Esophagus muscularis mucosa (tissue), 4 donors: Measurements from ENCODE around the gene ODF2. TPM values are rescaled to one million over a fixed set of nuclear protein-coding genes. Genes with fewer than 3 reads are reported as not detected.
"Not testable (repeated sequence)": the region's sequence is repeated elsewhere in the genome, so short reads cannot be mapped to it uniquely, and the experiment has no call there.

Source experiments
- DNase-seq: peaks from one replicate; pipeline ENCODE4 v3.0.0-alpha.2; 2017; ENCODE audit errors: extremely low spot score
- H3K27ac ChIP-seq, 4 donors: fragments of 200-600 bp; sonication (generic); replicated peaks in 1 of 4; 1 replicate in 3 of 4; 2 replicates in 1 of 4; pipeline ENCODE4 v1.5.1; 2016 to 2019; ENCODE audit warnings: mild to moderate bottlenecking in 1 of 4
- H3K27me3 ChIP-seq, 4 donors: fragments of 200-600 bp; sonication (generic); one replicate each; pipeline versions ENCODE4 v1.5.1 to v1.6.0; 2016 to 2019
- H3K36me3 ChIP-seq, 4 donors: fragments of 200-600 bp; sonication (generic); one replicate each; pipeline ENCODE4 v1.5.1; 2016 to 2019
- H3K4me1 ChIP-seq, 4 donors: fragments of 200-600 bp; sonication (generic); one replicate each; pipeline ENCODE4 v1.5.1; 2016 to 2019
- H3K4me3 ChIP-seq, 4 donors: fragments of 200-600 bp; sonication (generic); 1 replicate in 2 of 4; 2 replicates in 2 of 4; pipeline ENCODE4 v1.5.1; 2016 to 2019; ENCODE audit warnings: mild to moderate bottlenecking in 4 of 4, moderate library complexity in 1 of 4
- H3K9me3 ChIP-seq, 4 donors: fragments of 200-600 bp; sonication (generic); 1 replicate in 3 of 4; 2 replicates in 1 of 4; pipeline ENCODE4 v1.5.1; 2016 to 2019
- CTCF ChIP-seq, 3 experiments: fragments of 200-600 bp in 2 of 3; fragments of 450-650 bp in 1 of 3; sonication (generic) in 2 of 3; IDR thresholded peaks; one replicate each; pipeline ENCODE4 v1.5.1; 2017 to 2019; ENCODE audit warnings: antibody characterized with exemption in 3 of 3, mild to moderate bottlenecking in 2 of 3, moderate library complexity in 1 of 3
- EP300 ChIP-seq: sonication (generic); formaldehyde crosslinking; IDR thresholded peaks from one replicate; pipeline ENCODE4 v1.6.1; 2017; ENCODE audit warnings: antibody characterized with exemption
- POLR2A ChIP-seq: fragments of 450-650 bp; IDR thresholded peaks from one replicate; pipeline ENCODE4 v1.6.1; 2017; ENCODE audit warnings: antibody characterized with exemption, moderate library complexity, mild to moderate bottlenecking, low read depth
- POLR2AphosphoS5 ChIP-seq, 2 donors: sonication (generic); formaldehyde crosslinking; IDR thresholded peaks; one replicate each; pipeline ENCODE4 v1.6.1; 2017; ENCODE audit warnings: antibody characterized with exemption in 2 of 2
- WGBS: methylation state at CpG from one replicate; pipeline ENCODE4 v1.1.5; 2018; 5-methylcytosine and 5-hydroxymethylcytosine counted together
- intact Hi-C: fragments of 100-400 bp; cut with DNase I; formaldehyde crosslinking; loops from one replicate; pipeline ENCODE4 v1.15.1; 2023
- total RNA-seq, 4 donors: library from RNA; depleted of rRNA; stranded (reverse); fragments of >200 nt; gene quantifications; one replicate each; pipeline versions ENCODE4 v1.1.0 to v1.2.1, GENCODE V29; 2016

Gene ODF2
- total RNA-seq, 4 donors from 2014 or later, result 18.1 to 34.3 (median 23.0) TPM

- H3K27ac ChIP-seq, result no peak overlapping the region
- whole genome bisulfite sequencing, result 77% methylated on average over 4 of the region's 6 CpGs
- peaks cover 9 to 98% (median 79%) of the 10 kb centered on the region in 4 donors for H3K36me3 ChIP-seq
- no peak for DNase-seq
- no peaks in the 10 kb centered on the region for H3K27me3 ChIP-seq
- no peak overlapping the region for H3K4me3 ChIP-seq
- no peak for TF ChIP-seq POLR2A
- TF ChIP-seq POLR2AphosphoS5 (IDR thresholded peaks at IDR 0.05), result no peak
- TF ChIP-seq CTCF (IDR thresholded peaks at IDR 0.05), result no peak
- TF ChIP-seq EP300, result no peak
- H3K4me1 ChIP-seq, result peaks cover 10 to 20% (median 15%) of the 10 kb centered on the region in 4 donors
- intact Hi-C loops, result no loop called here
- no peaks in the 10 kb centered on the region for H3K9me3 ChIP-seq
Measured at GRCh38 chr9:128495804-128496417, 40.1 kb downstream of the ODF2 start.

GRCh38 chr9:128497824-128498610 is 42.2 kb downstream of the ODF2 start:
- H3K36me3 ChIP-seq, result peaks cover 7 to 85% (median 71%) of the 10 kb centered on the region in 4 donors
- no peak overlapping the region for H3K4me3 ChIP-seq
- H3K27me3 ChIP-seq, result no peaks in the 10 kb centered on the region
- peaks cover 10 to 20% (median 15%) of the 10 kb centered on the region in 4 donors for H3K4me1 ChIP-seq
- H3K9me3 ChIP-seq, result no peaks in the 10 kb centered on the region
- no peak overlapping the region for H3K27ac ChIP-seq
- WGBS, result 97% methylated on average over 11 of the region's 11 CpGs
- intact Hi-C loops, result no loop called here
- TF ChIP-seq POLR2A, result no peak
- no peak for TF ChIP-seq EP300
- no peak for TF ChIP-seq POLR2AphosphoS5 (IDR thresholded peaks at IDR 0.05)
- TF ChIP-seq CTCF (IDR thresholded peaks at IDR 0.05), result no peak
- no peak for DNase-seq

- Histone ChIP-seq H3K9me3 (no peaks in the 10 kb centered on the region), H3K4me3 (no peak overlapping the region), H3K27me3 (no peaks in the 10 kb centered on the region), H3K27ac (no peak overlapping the region), H3K4me1 (peaks cover 14 to 19% (median 18%) of the 10 kb centered on the region in 4 donors), H3K36me3 (peaks cover 5 to 76% (median 67%) of the 10 kb centered on the region in 4 donors)
- intact Hi-C loops, result no loop called here
- 95% methylated on average over 9 of the region's 9 CpGs for WGBS
- TF ChIP-seq POLR2AphosphoS5 (IDR thresholded peaks at IDR 0.05) (no peak), POLR2A (no peak), EP300 (no peak), CTCF (IDR thresholded peaks at IDR 0.05) (no peak)
- DNase-seq, result no peak
Measured at GRCh38 chr9:128498911-128499310, 43.1 kb downstream of the ODF2 start.

DNA sequence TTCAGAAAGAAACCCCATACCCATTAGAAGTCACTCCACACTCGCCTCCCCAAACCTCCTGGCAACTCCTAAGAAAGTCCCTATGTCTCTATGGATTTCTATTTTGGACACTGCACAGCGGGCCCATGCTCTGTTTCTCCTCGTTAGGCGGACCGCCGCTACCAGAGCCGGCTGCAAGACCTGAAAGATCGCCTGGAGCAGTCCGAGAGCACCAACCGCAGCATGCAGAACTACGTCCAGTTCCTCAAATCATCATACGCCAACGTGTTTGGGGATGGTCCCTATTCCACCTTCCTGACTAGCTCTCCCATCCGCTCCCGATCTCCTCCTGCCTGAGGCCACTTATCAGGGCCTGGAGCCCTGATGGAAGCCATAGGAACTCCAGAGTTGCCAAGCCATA is 44.1 kb downstream of the ODF2 start:
- WGBS, result 92% methylated on average over 15 of the region's 15 CpGs
- TF ChIP-seq CTCF (IDR thresholded peaks at IDR 0.05) (no peak), EP300 (no peak), POLR2A (no peak), POLR2AphosphoS5 (IDR thresholded peaks at IDR 0.05) (no peak)
- intact Hi-C loops, result no loop called here
- no peak overlapping the region for H3K27ac ChIP-seq
- DNase-seq, result no peak
- H3K9me3 ChIP-seq, result no peaks in the 10 kb centered on the region
- H3K4me3 ChIP-seq, result no peak overlapping the region
- H3K36me3 ChIP-seq, result peaks cover 5 to 66% (median 60%) of the 10 kb centered on the region in 4 donors
- peaks cover 7 to 13% (median 11%) of the 10 kb centered on the region in 4 donors for H3K4me1 ChIP-seq
- no peaks in the 10 kb centered on the region for H3K27me3 ChIP-seq

- intact Hi-C loops, DNase-seq, H3K9me3 ChIP-seq, H3K27me3 ChIP-seq: not testable (repeated sequence)
- Histone ChIP-seq H3K36me3 (peaks cover 0 to 38% (median 31%) of the 10 kb centered on the region in 4 donors), H3K27ac (peak overlapping the region in 2 of 4 donors; percentile 83 to 91), H3K4me3 (peak overlapping the region in 3 of 4 donors; percentile 73 to 79 (median 79)), H3K4me1 (peaks cover 20 to 26% (median 23%) of the 10 kb centered on the region in 4 donors)
- 59% methylated on average over 12 of the region's 14 CpGs for WGBS
Measured at GRCh38 chr9:128503415-128503825, 47.6 kb downstream of the ODF2 start.
